Measurements from ENCODE around the gene BCL2L15. TPM values are rescaled to one million over a fixed set of nuclear protein-coding genes. Genes with fewer than 3 reads are reported as not detected.

The BCL2L15 gene
- total and polyA plus RNA-seq, 4 donors = 0.36 to 36.1 (median 1.3) TPM

GRCh38 chr1:113901191-113901590 is 13.8 kb upstream of the BCL2L15 start:
- H3K4me1 ChIP-seq (ENCODE audit: control insufficient read depth in 1 of 2, insufficient read depth in 2 of 2, low read length in 2 of 2) = peaks cover 0 to 4% of the 10 kb centered on the region in 2 donors
- H3K9me3 ChIP-seq (ENCODE audit: control insufficient read depth, low read length) = no peaks in the 10 kb centered on the region
- DNase-seq (no peak), ATAC-seq (ENCODE audit: low FRiP score) (no peak)
- H3K36me3 ChIP-seq (ENCODE audit: control insufficient read depth in 1 of 2, insufficient read depth in 2 of 2, low read length in 1 of 2) = no peaks in the 10 kb centered on the region
- WGBS, 2 donors = 74 to 90% methylated on average over 3 of the region's 3 CpGs
- H3K4me3 ChIP-seq (ENCODE audit: low read length in 2 of 2) = no peak overlapping the region
- H3K27ac ChIP-seq (ENCODE audit: low read depth in 1 of 2, low read length in 2 of 2) = no peak overlapping the region
- no peaks in the 10 kb centered on the region for H3K27me3 ChIP-seq (ENCODE audit: control insufficient read depth in 1 of 2, insufficient read depth in 2 of 2, low read length in 1 of 2)
- intact Hi-C loops (cut with DNase I) = loop anchor here in 1 of 2 donors (5.0 kb wide), 1 partner anchor 84 kb away; no protein-coding TSS in a partner anchor

GRCh38 chr1:113899111-113899510 is 11.7 kb upstream of the BCL2L15 start:
- ATAC-seq (ENCODE audit: low FRiP score) (no peak), DNase-seq (no peak)
- H3K27ac ChIP-seq (ENCODE audit: low read depth in 1 of 2, low read length in 2 of 2) = peak overlapping the region in 1 of 2 donors; percentile 32
- H3K27me3 ChIP-seq (ENCODE audit: control insufficient read depth in 1 of 2, insufficient read depth in 2 of 2, low read length in 1 of 2) = no peaks in the 10 kb centered on the region
- intact Hi-C loops (cut with DNase I) = loop anchor here in 1 of 2 donors (5.0 kb wide), 1 partner anchor 62 kb away; no protein-coding TSS in a partner anchor
- peaks cover 0 to 4% of the 10 kb centered on the region in 2 donors for H3K4me1 ChIP-seq (ENCODE audit: control insufficient read depth in 1 of 2, insufficient read depth in 2 of 2, low read length in 2 of 2)
- H3K36me3 ChIP-seq (ENCODE audit: control insufficient read depth in 1 of 2, insufficient read depth in 2 of 2, low read length in 1 of 2) = no peaks in the 10 kb centered on the region
- H3K9me3 ChIP-seq (ENCODE audit: control insufficient read depth, low read length) = no peaks in the 10 kb centered on the region
- H3K4me3 ChIP-seq (ENCODE audit: low read length in 2 of 2) = no peak overlapping the region

- H3K4me1 ChIP-seq (ENCODE audit: control insufficient read depth in 1 of 2, insufficient read depth in 2 of 2, low read length in 2 of 2) = peaks cover 0 to under 1% of the 10 kb centered on the region in 2 donors
- H3K9me3 ChIP-seq (ENCODE audit: control insufficient read depth, low read length) = no peaks in the 10 kb centered on the region
- H3K27ac ChIP-seq (ENCODE audit: low read depth in 1 of 2, low read length in 2 of 2) = peak overlapping the region in 1 of 2 donors; percentile 58
- no peak overlapping the region for H3K4me3 ChIP-seq (ENCODE audit: low read length in 2 of 2)
- intact Hi-C loops (cut with DNase I) = loop anchor here in 1 of 2 donors (5.0 kb wide), 1 partner anchor 61 kb away; no protein-coding TSS in a partner anchor
- ATAC-seq (ENCODE audit: low FRiP score) (no peak), DNase-seq (no peak)
- whole genome bisulfite sequencing, 2 donors = 97 to 100% methylated on average over 1 of the region's 1 CpG
- H3K36me3 ChIP-seq (ENCODE audit: control insufficient read depth in 1 of 2, insufficient read depth in 2 of 2, low read length in 1 of 2) = no peaks in the 10 kb centered on the region
- H3K27me3 ChIP-seq (ENCODE audit: control insufficient read depth in 1 of 2, insufficient read depth in 2 of 2, low read length in 1 of 2) = no peaks in the 10 kb centered on the region
Measured at GRCh38 chr1:113898241-113898814, 10.9 kb upstream of the BCL2L15 start.

- DNase-seq = no peak
- 49 to 53% methylated on average over 8 of the region's 8 CpGs for WGBS, 2 donors
- Histone ChIP-seq H3K27me3 (ENCODE audit: control insufficient read depth in 1 of 2, insufficient read depth in 2 of 2, low read length in 1 of 2) (no peaks in the 10 kb centered on the region), H3K4me1 (ENCODE audit: control insufficient read depth in 1 of 2, insufficient read depth in 2 of 2, low read length in 2 of 2) (no peaks in the 10 kb centered on the region), H3K4me3 (ENCODE audit: low read length in 2 of 2) (no peak overlapping the region), H3K27ac (ENCODE audit: low read depth in 1 of 2, low read length in 2 of 2) (no peak overlapping the region), H3K36me3 (ENCODE audit: control insufficient read depth in 1 of 2, insufficient read depth in 2 of 2, low read length in 1 of 2) (no peaks in the 10 kb centered on the region), H3K9me3 (ENCODE audit: control insufficient read depth, low read length) (no peaks in the 10 kb centered on the region)
- intact Hi-C loops (cut with DNase I) = loop anchor here in 1 of 2 donors (5.0 kb wide), 1 partner anchor 59 kb away; no protein-coding TSS in a partner anchor
- no peak for ATAC-seq (ENCODE audit: low FRiP score)
Measured at GRCh38 chr1:113895961-113896360, 8.6 kb upstream of the BCL2L15 start.

GRCh38 chr1:113895098-113895497 is 7.7 kb upstream of the BCL2L15 start:
- Histone ChIP-seq H3K9me3 (ENCODE audit: control insufficient read depth, low read length) (no peaks in the 10 kb centered on the region), H3K4me3 (ENCODE audit: low read length in 2 of 2) (no peak overlapping the region), H3K27me3 (ENCODE audit: control insufficient read depth in 1 of 2, insufficient read depth in 2 of 2, low read length in 1 of 2) (no peaks in the 10 kb centered on the region), H3K36me3 (ENCODE audit: control insufficient read depth in 1 of 2, insufficient read depth in 2 of 2, low read length in 1 of 2) (no peaks in the 10 kb centered on the region), H3K27ac (ENCODE audit: low read depth in 1 of 2, low read length in 2 of 2) (no peak overlapping the region), H3K4me1 (ENCODE audit: control insufficient read depth in 1 of 2, insufficient read depth in 2 of 2, low read length in 2 of 2) (no peaks in the 10 kb centered on the region)
- 94 to 95% methylated on average over 6 of the region's 6 CpGs for WGBS, 2 donors
- intact Hi-C loops (cut with DNase I) = loop anchor here in 1 of 2 donors (5.0 kb wide), 1 partner anchor 58 kb away; no protein-coding TSS in a partner anchor
- ATAC-seq (ENCODE audit: low FRiP score) (no peak), DNase-seq (no peak)

GRCh38 chr1:113893267-113893666 is 5.9 kb upstream of the BCL2L15 start:
- Histone ChIP-seq H3K9me3 (ENCODE audit: control insufficient read depth, low read length) (no peaks in the 10 kb centered on the region), H3K27me3 (ENCODE audit: control insufficient read depth in 1 of 2, insufficient read depth in 2 of 2, low read length in 1 of 2) (no peaks in the 10 kb centered on the region), H3K4me3 (ENCODE audit: low read length in 2 of 2) (no peak overlapping the region), H3K4me1 (ENCODE audit: control insufficient read depth in 1 of 2, insufficient read depth in 2 of 2, low read length in 2 of 2) (no peaks in the 10 kb centered on the region), H3K27ac (ENCODE audit: low read depth in 1 of 2, low read length in 2 of 2) (no peak overlapping the region), H3K36me3 (ENCODE audit: control insufficient read depth in 1 of 2, insufficient read depth in 2 of 2, low read length in 1 of 2) (no peaks in the 10 kb centered on the region)
- ATAC-seq (ENCODE audit: low FRiP score) (no peak), DNase-seq (no peak)
- intact Hi-C loops (cut with DNase I) = no loop called here
- 92 to 93% methylated on average over 3 of the region's 3 CpGs for WGBS, 2 donors

GRCh38 chr1:113891631-113892220 is 4.3 kb upstream of the BCL2L15 start:
- 90 to 91% methylated on average over 11 of the region's 11 CpGs for WGBS, 2 donors
- no peaks in the 10 kb centered on the region for H3K36me3 ChIP-seq (ENCODE audit: control insufficient read depth in 1 of 2, insufficient read depth in 2 of 2, low read length in 1 of 2)
- DNase-seq = no peak
- H3K9me3 ChIP-seq (ENCODE audit: control insufficient read depth, low read length) = no peaks in the 10 kb centered on the region
- no peak overlapping the region for H3K27ac ChIP-seq (ENCODE audit: low read depth in 1 of 2, low read length in 2 of 2)
- no peaks in the 10 kb centered on the region for H3K27me3 ChIP-seq (ENCODE audit: control insufficient read depth in 1 of 2, insufficient read depth in 2 of 2, low read length in 1 of 2)
- H3K4me1 ChIP-seq (ENCODE audit: control insufficient read depth in 1 of 2, insufficient read depth in 2 of 2, low read length in 2 of 2) = no peaks in the 10 kb centered on the region
- intact Hi-C loops (cut with DNase I) = no loop called here
- ATAC-seq (ENCODE audit: low FRiP score) = no peak
- H3K4me3 ChIP-seq (ENCODE audit: low read length in 2 of 2) = no peak overlapping the region

- H3K4me1 ChIP-seq (ENCODE audit: control insufficient read depth in 1 of 2, insufficient read depth in 2 of 2, low read length in 2 of 2) = no peaks in the 10 kb centered on the region
- H3K9me3 ChIP-seq (ENCODE audit: control insufficient read depth, low read length) = no peaks in the 10 kb centered on the region
- DNase-seq (no peak), ATAC-seq (ENCODE audit: low FRiP score) (no peak)
- intact Hi-C loops (cut with DNase I) = no loop called here
- H3K27ac ChIP-seq (ENCODE audit: low read depth in 1 of 2, low read length in 2 of 2) = no peak overlapping the region
- H3K4me3 ChIP-seq (ENCODE audit: low read length in 2 of 2) = no peak overlapping the region
- H3K27me3 ChIP-seq (ENCODE audit: control insufficient read depth in 1 of 2, insufficient read depth in 2 of 2, low read length in 1 of 2) = no peaks in the 10 kb centered on the region
- WGBS, 2 donors = 64 to 68% methylated on average over 2 of the region's 2 CpGs
- H3K36me3 ChIP-seq (ENCODE audit: control insufficient read depth in 1 of 2, insufficient read depth in 2 of 2, low read length in 1 of 2) = no peaks in the 10 kb centered on the region
Measured at GRCh38 chr1:113890816-113891215, 3.4 kb upstream of the BCL2L15 start.
